ENCODE results near the gene TMEM184A.
"Not testable (repeated sequence)": the region's sequence is repeated elsewhere in the genome, so short reads cannot be mapped to it uniquely, and the experiment has no call there.

TMEM184A gene

GRCh38 chr7:1588978-1589377 lies 33.0 kb upstream of the TMEM184A start:
- DNase-seq: no peak

DNA sequence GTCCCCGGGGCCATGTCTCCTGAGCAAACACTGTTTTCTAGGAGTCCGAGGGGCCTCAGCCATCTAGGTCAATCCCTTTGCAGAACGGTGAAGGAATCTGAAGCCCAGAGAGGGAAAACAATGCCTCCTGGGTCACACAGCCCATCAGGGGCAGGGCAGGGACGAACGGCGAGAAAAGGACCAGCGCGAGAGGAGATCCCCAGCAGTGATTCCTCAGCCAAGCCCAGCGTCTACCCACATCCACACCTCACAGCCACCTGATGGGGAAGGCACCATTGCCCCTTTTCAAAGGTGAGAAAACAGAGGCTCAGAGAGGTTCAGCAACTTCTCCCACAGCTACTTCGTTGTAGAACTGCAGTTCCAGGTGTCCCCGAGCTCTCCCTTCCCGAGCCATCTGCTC lies 31.7 kb upstream of the TMEM184A start:
- DNase-seq: no peak

- no peak for DNase-seq
Measured at GRCh38 chr7:1586827-1587705, 31.1 kb upstream of the TMEM184A start.

- no peak for DNase-seq
Measured at GRCh38 chr7:1586126-1586826, 30.3 kb upstream of the TMEM184A start.

- DNase-seq: no peak
Measured at GRCh38 chr7:1585142-1585981, 29.4 kb upstream of the TMEM184A start.

GRCh38 chr7:1584700-1585099 lies 28.7 kb upstream of the TMEM184A start:
- no peak for DNase-seq

DNA sequence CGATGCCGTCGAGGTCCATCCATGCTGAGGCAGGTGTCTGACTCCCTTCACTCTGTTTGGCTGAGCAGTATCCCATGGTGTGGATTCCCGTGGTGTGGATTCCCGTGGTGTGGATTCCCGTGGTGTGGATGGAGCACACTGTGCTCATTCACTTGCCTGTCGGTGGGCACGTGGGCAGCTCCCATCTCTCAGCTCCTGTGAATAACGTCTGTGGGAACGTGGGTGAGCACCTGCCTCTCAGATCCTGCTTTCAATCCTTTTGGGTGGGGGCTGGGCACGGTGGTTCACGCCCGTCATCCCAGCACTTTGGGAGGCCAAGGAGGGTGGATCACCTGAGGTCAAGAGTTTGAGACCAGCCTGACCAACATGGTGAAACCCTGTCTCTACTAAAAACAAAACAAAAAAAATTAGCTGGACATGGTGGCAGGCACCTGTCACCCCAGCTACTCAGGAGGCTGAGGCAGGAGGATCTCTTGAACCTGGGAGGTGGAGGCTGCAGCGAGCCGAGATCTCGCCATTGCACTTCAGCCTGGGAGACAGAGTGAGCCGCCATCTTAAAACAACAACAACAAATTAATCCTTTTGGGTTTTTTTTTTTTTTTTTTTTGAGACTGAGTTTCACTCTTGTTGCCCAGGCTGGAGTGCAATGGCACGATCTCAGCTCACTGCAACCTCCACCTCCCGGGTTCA lies 27.4 kb upstream of the TMEM184A start:
- not testable (repeated sequence) for DNase-seq

DNA sequence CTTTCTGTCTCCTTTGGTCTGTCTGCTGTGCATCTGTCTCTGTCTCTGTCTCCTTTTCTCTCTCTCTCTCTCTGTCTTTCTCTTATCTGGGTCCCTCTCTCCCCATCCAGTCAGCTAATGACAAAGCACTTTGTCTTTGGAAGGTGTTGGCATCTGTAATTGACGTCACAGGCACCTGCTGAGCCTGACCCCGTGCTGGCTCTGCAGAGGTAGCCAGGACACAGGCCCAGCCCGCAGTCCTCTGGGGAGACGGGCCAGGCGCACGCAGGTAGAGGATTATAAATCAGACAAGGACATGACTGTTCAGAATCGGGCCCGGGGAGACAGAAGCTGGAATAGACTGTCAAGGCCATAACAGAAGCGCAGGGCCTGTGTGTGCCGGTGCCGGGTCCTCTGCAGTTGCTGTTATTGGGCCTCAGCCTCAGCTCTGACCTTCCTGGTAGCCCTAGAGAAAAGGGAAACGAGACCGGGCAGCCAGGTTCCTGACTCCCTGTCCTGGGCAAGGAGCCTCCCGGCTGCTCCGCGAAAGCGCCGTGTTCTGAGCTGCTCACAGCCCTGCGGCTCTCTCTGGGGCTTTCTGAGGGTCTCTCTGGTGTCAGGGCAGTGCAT lies 24.5 kb upstream of the TMEM184A start:
- DNase-seq: no peak

- peak; percentile 11 to 39 for DNase-seq
Measured at GRCh38 chr7:1579481-1580421, 23.7 kb upstream of the TMEM184A start.

DNA sequence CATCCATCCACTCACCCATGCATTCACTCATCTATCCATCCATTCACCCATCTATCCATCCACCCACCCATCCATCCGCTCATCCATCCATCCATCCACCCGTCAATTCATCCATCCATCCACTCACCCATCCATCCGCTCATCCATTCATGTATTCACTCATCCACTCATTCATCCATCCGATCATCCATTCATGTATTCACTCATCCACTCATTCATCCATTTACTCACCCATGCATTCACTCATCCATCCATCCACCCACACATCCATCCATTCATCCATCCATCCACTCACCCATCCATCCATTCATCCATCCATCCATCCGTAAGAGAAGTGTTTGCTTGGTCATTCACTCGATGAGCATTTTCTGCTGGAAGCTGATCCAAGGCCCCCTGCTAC lies 22.5 kb upstream of the TMEM184A start:
- DNase-seq: no peak

DNA sequence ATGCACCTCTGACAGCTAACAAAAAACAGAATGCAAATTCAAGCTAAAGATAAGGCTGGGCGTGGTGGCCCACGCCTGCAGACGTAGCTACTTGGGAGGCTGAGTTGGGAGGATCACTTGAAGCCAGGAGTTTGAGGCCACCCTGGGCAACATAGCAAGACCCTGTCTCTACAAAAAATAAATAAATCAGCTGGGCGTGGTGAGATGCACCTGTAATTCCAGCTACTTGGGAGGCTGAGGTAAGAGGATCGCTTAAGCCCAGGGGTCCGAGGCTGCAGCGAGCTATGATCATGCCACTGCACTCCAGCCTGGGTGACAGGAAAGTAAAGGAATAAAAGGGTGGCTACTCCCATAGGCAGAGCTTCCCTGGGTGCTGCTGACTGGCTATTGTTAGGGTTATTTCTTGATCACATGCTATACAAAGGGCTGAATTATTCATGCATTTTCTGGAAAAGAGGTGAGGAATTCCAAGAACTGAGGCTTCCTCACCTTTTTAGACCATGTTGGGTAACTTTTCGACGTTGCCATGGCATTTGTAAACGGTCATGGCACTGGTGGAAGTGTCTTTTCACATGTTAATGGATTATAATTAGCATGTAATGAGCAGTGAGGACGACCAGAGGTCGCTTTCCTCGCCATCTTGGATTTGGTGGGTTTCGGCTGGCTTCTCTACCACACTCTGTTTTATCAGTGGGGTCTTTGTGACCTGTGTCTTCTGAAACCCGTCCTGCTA lies 20.7 kb upstream of the TMEM184A start:
- DNase-seq: no peak

GRCh38 chr7:1575809-1576208 lies 19.8 kb upstream of the TMEM184A start:
- DNase-seq: no peak

- no peak for DNase-seq
Measured at GRCh38 chr7:1572111-1572822, 16.3 kb upstream of the TMEM184A start.

DNA sequence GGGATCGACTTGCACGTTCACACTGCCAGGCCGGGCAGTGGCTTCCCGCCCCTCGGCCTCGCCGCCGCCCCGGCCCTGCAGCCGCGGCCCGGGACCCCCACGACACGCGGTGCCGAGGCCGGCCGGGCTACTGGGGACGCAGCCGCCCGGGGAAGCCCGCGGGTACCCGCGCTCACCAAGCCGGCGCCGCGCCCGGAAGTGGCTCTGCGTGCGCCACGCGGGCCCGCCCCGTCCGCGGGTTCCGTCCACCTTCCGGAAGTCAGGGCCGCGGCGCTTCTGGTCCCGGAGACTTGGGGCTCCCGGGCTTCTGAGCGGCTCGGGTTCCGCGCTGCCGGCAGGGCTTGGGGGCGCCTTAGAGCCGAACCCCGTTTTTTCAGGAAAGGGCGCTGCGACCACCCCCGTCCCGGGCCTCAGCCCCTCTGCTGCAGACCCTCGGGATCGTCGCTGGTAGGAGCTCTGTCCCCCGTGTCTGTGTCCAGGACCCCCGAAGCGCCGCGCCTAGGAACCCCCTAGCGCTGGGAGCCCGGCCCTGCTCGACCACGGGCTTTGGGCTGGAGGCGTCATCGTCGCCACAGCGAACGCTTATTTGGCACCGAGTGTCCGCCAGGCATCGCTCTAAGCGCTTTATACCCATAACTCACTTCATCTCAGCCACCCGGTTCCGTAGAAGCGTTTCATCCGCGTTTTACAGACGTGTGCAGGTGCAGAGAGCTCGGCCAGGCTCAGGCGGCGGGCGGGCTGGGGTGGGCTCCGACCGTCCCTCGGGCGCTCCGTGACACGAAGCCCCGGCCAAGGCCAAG lies 14.0 kb upstream of the TMEM184A start, which contains the start of gene PSMG3:
Gene PSMG3 (minus strand): TSS at position 200 of the 800 bp plus-strand sequence. CDS start 693 bp downstream, outside the sequence.
- DNase-seq: peak; percentile 57 to 69

DNA sequence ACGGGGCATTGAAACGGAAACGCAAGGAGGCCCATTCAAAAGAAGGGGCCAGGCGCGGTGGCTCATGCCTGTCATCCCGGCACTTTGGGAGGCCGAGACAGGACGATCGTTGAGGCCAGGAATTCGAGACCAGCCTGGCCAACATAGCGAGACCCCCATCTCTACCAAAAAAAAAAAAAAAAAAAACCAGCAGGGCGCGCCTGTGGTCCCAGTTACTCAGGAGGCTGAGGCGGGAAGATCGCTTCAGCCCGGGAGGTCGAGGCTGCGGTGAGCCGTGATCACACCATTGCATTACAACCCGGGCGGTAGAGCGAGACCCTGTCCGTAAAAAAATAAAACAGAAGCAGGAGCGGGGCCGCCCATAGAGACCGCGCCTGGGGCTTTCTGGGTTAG lies 13.4 kb upstream of the TMEM184A start:
- no peak for DNase-seq

DNA sequence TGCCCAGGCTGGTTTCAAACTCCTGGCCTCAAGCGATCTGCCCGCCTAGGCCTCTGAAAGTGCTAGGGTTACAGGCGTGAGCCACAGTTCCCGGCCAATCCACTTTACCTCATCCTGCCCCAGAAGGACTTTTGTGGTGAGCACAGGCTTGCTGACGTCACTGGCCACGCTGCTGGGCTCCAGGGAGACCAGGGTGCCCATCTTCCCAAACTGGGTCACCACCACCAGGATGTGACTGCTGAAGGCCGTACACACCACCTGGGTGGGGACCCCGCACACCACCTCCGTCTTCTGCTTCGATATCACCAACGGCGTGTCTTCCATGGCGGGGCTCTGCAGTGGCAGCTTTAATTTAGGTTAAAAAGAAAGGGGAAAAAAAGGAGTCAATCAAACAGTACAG lies 13.0 kb upstream of the TMEM184A start:
- DNase-seq: no peak

DNA sequence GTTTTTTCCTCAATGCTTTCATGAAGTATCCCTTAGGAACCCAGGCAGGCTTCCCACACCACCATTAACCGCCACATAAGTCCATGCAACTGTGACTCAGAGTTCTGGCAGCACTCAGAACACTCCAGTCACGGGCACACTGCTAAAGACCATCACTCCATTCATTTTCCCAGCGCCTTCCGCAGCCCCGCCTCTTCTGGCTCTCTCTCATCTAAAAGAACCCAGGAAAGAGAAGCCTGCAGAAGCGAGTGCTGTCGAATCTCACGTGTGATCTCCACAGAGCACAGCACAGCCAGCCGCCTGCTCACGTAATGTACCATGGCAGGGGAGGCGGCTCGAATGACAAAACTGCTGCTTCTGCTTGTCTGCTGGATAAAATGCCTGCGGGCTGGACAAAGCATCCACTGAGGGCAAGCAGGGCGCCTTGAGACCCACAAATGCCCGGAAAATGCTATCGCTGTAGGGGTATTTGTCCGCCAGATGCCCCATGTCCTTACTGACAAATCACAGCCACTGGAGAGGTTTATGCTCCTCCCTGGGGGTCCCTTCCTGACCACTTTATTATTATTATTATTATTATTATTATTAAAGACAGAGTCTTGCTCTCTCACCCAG lies 12.0 kb upstream of the TMEM184A start:
- no peak for DNase-seq
